SK-N-SH treated with all-trans-retinoic acid at 6 μM for 48 hours (cell line): ENCODE measurements around the gene EVI5.

ENCODE experiments used
- ATAC-seq: fragments of 200-7000 bp; cut with Tn5 transposase; 3 replicates; pipeline ENCODE4 v1.9.1; 2020; ENCODE audit warnings: mild to moderate bottlenecking, moderate library complexity
- ARNTL ChIP-seq: fragments of 450-650 bp; formaldehyde crosslinking; IDR thresholded peaks from 2 replicates; pipeline ENCODE4 v1.5.0; 2020; ENCODE audit warnings: low read depth, mild to moderate bottlenecking, moderate library complexity, borderline replicate concordance
- BACH2 ChIP-seq: fragments of 250-450 bp; sonication (Bioruptor Pico); IDR thresholded peaks from 2 replicates; pipeline ENCODE4 v1.9.0; 2021; ENCODE audit warnings: mild to moderate bottlenecking, borderline replicate concordance
- CSDC2 ChIP-seq: fragments of 250-450 bp; sonication (Bioruptor Pico); IDR thresholded peaks from 2 replicates; pipeline ENCODE4 v1.5.0; 2020; ENCODE audit warnings: mild to moderate bottlenecking, moderate library complexity
- ESRRG ChIP-seq: fragments of 250-450 bp; sonication (Bioruptor Pico); IDR thresholded peaks from 2 replicates; pipeline ENCODE4 v1.6.1; 2021; ENCODE audit warnings: mild to moderate bottlenecking
- GLIS3 ChIP-seq: fragments of 250-450 bp; sonication (Bioruptor Pico); IDR thresholded peaks from 2 replicates; pipeline ENCODE4 v1.5.0; 2020; ENCODE audit warnings: mild to moderate bottlenecking, moderate library complexity
- ISL1 ChIP-seq: fragments of 250-450 bp; sonication (Bioruptor Pico); IDR thresholded peaks from 2 replicates; pipeline ENCODE4 v2.1.2; 2022; ENCODE audit warnings: mild to moderate bottlenecking, moderate library complexity
- OSR1 ChIP-seq: fragments of 250-450 bp; sonication (Bioruptor Pico); IDR thresholded peaks from 2 replicates; pipeline ENCODE4 v1.8.0; 2022; ENCODE audit warnings: moderate library complexity, mild to moderate bottlenecking, inconsistent platforms
- PPARA ChIP-seq: fragments of 250-450 bp; sonication (Bioruptor Pico); IDR thresholded peaks from 2 replicates; pipeline ENCODE4 v1.5.0; 2020; ENCODE audit warnings: mild to moderate bottlenecking, borderline replicate concordance
- RARB ChIP-seq: fragments of 250-450 bp; sonication (Bioruptor Pico); IDR thresholded peaks from 2 replicates; pipeline ENCODE4 v1.8.0; 2021; ENCODE audit warnings: mild to moderate bottlenecking, moderate library complexity
- SNAI2 ChIP-seq: fragments of 250-450 bp; sonication (Bioruptor Pico); IDR thresholded peaks from 2 replicates; pipeline ENCODE4 v1.5.0; 2020; ENCODE audit warnings: mild to moderate bottlenecking, moderate library complexity
- TCF4 ChIP-seq: fragments of 250-450 bp; sonication (Bioruptor Pico); IDR thresholded peaks from 2 replicates; pipeline ENCODE4 v1.8.0; 2021; ENCODE audit warnings: mild to moderate bottlenecking, moderate library complexity, borderline replicate concordance
- ZC3H10 ChIP-seq: fragments of 250-450 bp; sonication (Bioruptor Pico); IDR thresholded peaks from 2 replicates; pipeline ENCODE4 v1.5.1; 2021; ENCODE audit warnings: mild to moderate bottlenecking, moderate library complexity
- ZFP3 ChIP-seq: fragments of 250-450 bp; sonication (Bioruptor Pico); IDR thresholded peaks from 2 replicates; pipeline ENCODE4 v1.5.0; 2020; ENCODE audit warnings: mild to moderate bottlenecking, moderate library complexity
- ZFP30 ChIP-seq: fragments of 450-650 bp; formaldehyde crosslinking; IDR thresholded peaks from 2 replicates; pipeline ENCODE4 v1.5.0; 2022; ENCODE audit warnings: mild to moderate bottlenecking, moderate library complexity
- ZNF565 ChIP-seq: fragments of 450-650 bp; formaldehyde crosslinking; conservative IDR thresholded peaks from 2 replicates; pipeline ENCODE4 v1.5.0; 2020; ENCODE audit warnings: low read depth, mild to moderate bottlenecking, moderate library complexity
- ZNF70 ChIP-seq: fragments of 450-650 bp; formaldehyde crosslinking; IDR thresholded peaks from 2 replicates; pipeline ENCODE4 v1.5.0; 2020; ENCODE audit warnings: mild to moderate bottlenecking, moderate library complexity
- ZNF8 ChIP-seq: fragments of 450-650 bp; formaldehyde crosslinking; IDR thresholded peaks from 2 replicates; pipeline ENCODE4 v1.5.0; 2020; ENCODE audit warnings: mild to moderate bottlenecking, moderate library complexity
- TF ChIP-seq, protein P1 (sequence below): fragments of 250-450 bp; sonication (Bioruptor Pico); IDR thresholded peaks from 2 replicates; pipeline ENCODE4 v1.5.1; 2020; ENCODE audit warnings: low read depth, mild to moderate bottlenecking, moderate library complexity
- TF ChIP-seq, protein P2 (sequence below): fragments of 250-450 bp; sonication (Bioruptor Pico); IDR thresholded peaks from 2 replicates; pipeline ENCODE4 v1.5.1; 2021; ENCODE audit warnings: mild to moderate bottlenecking, moderate library complexity
- TF ChIP-seq, protein P3 (sequence below): fragments of 250-450 bp; sonication (Bioruptor Pico); IDR thresholded peaks from 2 replicates; pipeline ENCODE4 v1.5.0; 2020; ENCODE audit warnings: mild to moderate bottlenecking, moderate library complexity

EVI5 gene

DNA sequence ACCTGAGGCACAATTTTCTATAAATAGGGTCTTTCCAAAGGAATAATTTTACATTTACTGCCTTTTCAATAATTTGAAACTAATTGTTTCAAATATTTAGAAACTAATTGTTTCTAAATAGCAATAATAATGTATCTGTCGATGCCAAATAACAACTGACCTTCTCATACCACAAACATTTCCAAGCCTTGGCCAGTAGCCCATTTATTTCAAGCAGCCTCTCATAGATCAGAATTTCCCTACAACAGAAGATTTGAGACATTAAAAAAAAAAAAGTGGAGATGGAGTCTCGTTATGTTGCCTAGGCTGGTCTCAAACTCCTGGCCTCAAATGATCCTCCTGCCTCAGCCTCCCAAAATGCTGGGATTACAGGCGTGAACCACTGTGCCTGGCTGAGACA lies 296.1 kb downstream of the EVI5 start:
- ATAC-seq = no peak
- TF ChIP-seq, protein P1, sequence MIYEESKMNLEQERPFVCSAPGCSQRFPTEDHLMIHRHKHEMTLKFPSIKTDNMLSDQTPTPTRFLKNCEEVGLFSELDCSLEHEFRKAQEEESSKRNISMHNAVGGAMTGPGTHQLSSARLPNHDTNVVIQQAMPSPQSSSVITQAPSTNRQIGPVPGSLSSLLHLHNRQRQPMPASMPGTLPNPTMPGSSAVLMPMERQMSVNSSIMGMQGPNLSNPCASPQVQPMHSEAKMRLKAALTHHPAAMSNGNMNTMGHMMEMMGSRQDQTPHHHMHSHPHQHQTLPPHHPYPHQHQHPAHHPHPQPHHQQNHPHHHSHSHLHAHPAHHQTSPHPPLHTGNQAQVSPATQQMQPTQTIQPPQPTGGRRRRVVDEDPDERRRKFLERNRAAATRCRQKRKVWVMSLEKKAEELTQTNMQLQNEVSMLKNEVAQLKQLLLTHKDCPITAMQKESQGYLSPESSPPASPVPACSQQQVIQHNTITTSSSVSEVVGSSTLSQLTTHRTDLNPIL (CRISPR knock-in tag) = no peak
- no peak for TF ChIP-seq BACH2 (CRISPR knock-in tag)
- no peak for TF ChIP-seq SNAI2 (CRISPR knock-in tag)
- TF ChIP-seq, protein P2, sequence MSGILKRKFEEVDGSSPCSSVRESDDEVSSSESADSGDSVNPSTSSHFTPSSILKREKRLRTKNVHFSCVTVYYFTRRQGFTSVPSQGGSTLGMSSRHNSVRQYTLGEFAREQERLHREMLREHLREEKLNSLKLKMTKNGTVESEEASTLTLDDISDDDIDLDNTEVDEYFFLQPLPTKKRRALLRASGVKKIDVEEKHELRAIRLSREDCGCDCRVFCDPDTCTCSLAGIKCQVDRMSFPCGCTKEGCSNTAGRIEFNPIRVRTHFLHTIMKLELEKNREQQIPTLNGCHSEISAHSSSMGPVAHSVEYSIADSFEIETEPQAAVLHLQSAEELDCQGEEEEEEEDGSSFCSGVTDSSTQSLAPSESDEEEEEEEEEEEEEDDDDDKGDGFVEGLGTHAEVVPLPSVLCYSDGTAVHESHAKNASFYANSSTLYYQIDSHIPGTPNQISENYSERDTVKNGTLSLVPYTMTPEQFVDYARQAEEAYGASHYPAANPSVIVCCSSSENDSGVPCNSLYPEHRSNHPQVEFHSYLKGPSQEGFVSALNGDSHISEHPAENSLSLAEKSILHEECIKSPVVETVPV = no peak
- TF ChIP-seq ESRRG = no peak
- no peak for TF ChIP-seq ZNF8 (CRISPR knock-in tag)
- no peak for TF ChIP-seq ISL1 (CRISPR knock-in tag)
- TF ChIP-seq ZNF70 = no peak
- TF ChIP-seq ZFP3 (CRISPR knock-in tag) = no peak
- TF ChIP-seq ZNF565 (CRISPR knock-in tag) = no peak

DNA sequence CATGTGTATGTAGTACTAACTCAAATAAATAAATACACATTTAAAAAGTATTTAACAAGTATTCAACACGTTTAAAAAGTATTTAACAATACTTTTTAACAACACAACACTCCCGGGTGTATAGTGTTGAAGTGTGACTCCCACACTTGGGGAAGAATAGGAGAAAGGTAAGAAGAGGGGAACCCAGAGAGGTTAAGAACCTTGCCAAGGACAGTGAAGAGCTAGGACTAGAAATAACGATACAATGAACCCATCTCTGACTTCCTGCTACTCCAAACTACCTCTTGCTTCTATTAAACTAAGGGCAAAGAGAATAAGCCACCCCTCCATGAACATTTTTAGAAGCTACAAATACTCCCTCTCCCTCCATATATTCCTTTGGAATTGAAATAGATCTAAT lies 296.5 kb downstream of the EVI5 start:
- TF ChIP-seq TCF4 (CRISPR knock-in tag) (no peak), CSDC2 (CRISPR knock-in tag) (no peak), SNAI2 (CRISPR knock-in tag) (no peak), RARB (CRISPR knock-in tag) (no peak), ZFP3 (CRISPR knock-in tag) (no peak), ISL1 (CRISPR knock-in tag) (no peak), OSR1 (no peak)
- TF ChIP-seq, all 23 proteins: peak for 0
- no peak for ATAC-seq

DNA sequence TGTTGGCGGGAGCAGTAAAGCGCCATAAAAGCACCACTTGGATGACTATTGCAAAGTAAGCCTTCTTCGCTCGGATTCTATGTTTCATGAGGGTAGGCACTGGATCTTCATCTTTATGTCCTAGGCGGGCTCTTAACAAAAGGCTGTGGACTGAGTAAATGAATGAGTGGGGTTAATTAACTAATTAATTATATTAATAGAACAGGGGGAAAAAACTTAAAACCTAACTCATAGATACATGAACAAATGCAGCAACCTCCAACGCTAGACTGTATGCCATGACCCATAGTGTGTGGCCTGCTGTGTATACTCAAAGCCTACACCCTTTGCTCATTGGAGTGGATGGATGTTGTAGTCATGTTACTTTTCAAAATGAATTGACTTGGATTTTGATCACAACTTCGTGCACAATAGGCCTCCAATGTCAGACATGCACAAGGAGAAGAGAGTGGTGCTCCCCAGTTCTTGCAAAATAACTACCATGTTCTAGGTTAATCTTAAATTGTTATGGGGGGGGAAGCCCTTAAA lies 297.8 kb downstream of the EVI5 start:
- no peak for ATAC-seq
- TF ChIP-seq BACH2 (CRISPR knock-in tag) (no peak), PPARA (no peak), ZFP30 (CRISPR knock-in tag) (no peak), ZC3H10 (CRISPR knock-in tag) (no peak), TCF4 (CRISPR knock-in tag) (no peak), RARB (CRISPR knock-in tag) (no peak), ZNF565 (CRISPR knock-in tag) (no peak), GLIS3 (CRISPR knock-in tag) (no peak), ARNTL (CRISPR knock-in tag) (no peak), ZNF8 (CRISPR knock-in tag) (no peak), OSR1 (no peak), CSDC2 (CRISPR knock-in tag) (no peak)
- TF ChIP-seq, protein P3, sequence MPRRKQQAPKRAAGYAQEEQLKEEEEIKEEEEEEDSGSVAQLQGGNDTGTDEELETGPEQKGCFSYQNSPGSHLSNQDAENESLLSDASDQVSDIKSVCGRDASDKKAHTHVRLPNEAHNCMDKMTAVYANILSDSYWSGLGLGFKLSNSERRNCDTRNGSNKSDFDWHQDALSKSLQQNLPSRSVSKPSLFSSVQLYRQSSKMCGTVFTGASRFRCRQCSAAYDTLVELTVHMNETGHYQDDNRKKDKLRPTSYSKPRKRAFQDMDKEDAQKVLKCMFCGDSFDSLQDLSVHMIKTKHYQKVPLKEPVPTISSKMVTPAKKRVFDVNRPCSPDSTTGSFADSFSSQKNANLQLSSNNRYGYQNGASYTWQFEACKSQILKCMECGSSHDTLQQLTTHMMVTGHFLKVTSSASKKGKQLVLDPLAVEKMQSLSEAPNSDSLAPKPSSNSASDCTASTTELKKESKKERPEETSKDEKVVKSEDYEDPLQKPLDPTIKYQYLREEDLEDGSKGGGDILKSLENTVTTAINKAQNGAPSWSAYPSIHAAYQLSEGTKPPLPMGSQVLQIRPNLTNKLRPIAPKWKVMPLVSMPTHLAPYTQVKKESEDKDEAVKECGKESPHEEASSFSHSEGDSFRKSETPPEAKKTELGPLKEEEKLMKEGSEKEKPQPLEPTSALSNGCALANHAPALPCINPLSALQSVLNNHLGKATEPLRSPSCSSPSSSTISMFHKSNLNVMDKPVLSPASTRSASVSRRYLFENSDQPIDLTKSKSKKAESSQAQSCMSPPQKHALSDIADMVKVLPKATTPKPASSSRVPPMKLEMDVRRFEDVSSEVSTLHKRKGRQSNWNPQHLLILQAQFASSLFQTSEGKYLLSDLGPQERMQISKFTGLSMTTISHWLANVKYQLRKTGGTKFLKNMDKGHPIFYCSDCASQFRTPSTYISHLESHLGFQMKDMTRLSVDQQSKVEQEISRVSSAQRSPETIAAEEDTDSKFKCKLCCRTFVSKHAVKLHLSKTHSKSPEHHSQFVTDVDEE (CRISPR knock-in tag) = no peak
- TF ChIP-seq, protein P2 = no peak

DNA sequence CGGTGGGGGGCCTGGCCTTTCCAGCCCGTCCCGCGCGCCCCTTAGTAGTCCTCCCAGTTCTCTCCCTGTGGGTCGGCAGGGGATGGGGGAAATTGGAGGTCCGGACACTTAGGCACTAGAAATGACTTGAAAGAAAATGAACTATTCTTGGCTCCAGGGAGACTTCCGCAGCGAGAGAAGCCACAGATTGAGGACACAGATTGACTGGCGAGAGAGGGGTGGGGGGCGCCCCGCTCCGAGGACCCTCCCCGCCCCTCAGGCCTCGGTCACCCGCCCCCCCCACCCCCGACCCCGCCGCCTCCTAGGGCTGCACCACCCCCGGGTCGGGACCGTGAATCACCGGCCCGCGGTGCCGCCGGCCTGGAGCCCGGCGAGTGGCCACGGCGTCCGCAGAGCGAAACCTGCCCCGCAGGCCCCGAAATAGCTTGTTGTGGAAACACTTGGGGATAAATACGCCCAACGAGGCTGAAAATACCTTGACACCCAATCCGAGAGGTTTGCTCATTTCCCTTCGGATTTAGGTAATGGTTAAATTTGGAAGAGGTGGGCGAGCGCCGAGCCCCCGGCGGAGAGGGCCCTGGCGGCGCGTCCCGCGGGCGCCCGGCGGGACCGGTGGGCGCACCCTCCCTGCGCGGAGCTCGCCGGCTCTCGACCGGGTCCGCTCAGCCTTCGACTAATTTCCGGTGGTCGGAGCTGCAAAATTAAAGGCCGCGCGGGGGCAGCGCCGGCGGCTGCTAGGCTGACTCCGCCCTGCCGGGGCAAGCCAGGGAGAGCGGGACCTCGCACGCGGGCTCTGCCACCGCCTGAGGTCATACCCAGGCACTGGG lies 298.4 kb downstream of the EVI5 start, which contains the start of gene GFI1:
Gene GFI1 (minus strand): TSS at position 675 of the 827 bp plus-strand sequence. CDS start 3,438 bp downstream, outside the sequence.
- ATAC-seq = no peak
- no peak for TF ChIP-seq RARB (CRISPR knock-in tag)
- no peak for TF ChIP-seq ZFP3 (CRISPR knock-in tag)
- no peak for TF ChIP-seq OSR1
- TF ChIP-seq CSDC2 (CRISPR knock-in tag) = no peak
- TF ChIP-seq, protein P1 (CRISPR knock-in tag) = no peak
- TF ChIP-seq, protein P2 = no peak
- TF ChIP-seq, protein P3 (CRISPR knock-in tag) = no peak
- TF ChIP-seq ARNTL (CRISPR knock-in tag) = no peak
